Heart left ventricle (tissue), 13 donors: ENCODE results near the gene NFE2.

ENCODE experiments used
- CTCF ChIP-seq, 12 donors: fragments of 200-600 bp; sonication (generic) in 4 of 12; IDR thresholded peaks; one replicate each; pipeline versions ENCODE4 v1.5.0 to v1.8.0; 2018 to 2022; ENCODE audit warnings: antibody characterized with exemption in 12 of 12, mild to moderate bottlenecking in 5 of 12
- POLR2A ChIP-seq, 2 donors: fragments of 450-650 bp; IDR thresholded peaks; one replicate each; pipeline ENCODE4 v1.6.1; 2017; ENCODE audit warnings: antibody characterized with exemption in 2 of 2, mild to moderate bottlenecking in 2 of 2, moderate library complexity in 2 of 2
- donor health status: ischemic (EF 13 %, LVEDD 7.1; RV severe dilation, severe dysfunction).
- donor health status: DM: no; HTN: yes; CAD: no.
- donor health status: DM: no; HTN: no; CAD: no.
- donor health status: ischemic (EF 25% LVEDD 6.9; RV normal size, moderate dysfunction).
- donor health status: ischemic (EF 25% LVEDD 5.7; RV mildly dilated, moderate dysfunction).
- donor health status: ischemic (EF 35%, LVEDD 5.7; RV mildly dilated, moderate dysfunction).
- donor health status: nonischemic (EF 11% LVEDD 7.7; RV severe dilation, severe dysfunction).
- donor health status: DM: yes; HTN: yes; CAD: no.
- donor health status: PGD.
- donor health status: ischemic (EF 29% LVEDD 5.4; RV normal size, mild dysfunction).
- donor health status: nonischemic (EF 23%, LVEDD 6.1; RV moderate dilation, normal function).

- TF ChIP-seq POLR2A (IDR thresholded peaks at IDR 0.05), result no peak
- TF ChIP-seq CTCF (IDR thresholded peaks at IDR 0.05), result no peak
These were observed 5.8 kb downstream of the NFE2 start for GRCh38 chr12:54294953-54295566.
